Embryonic facial prominence (tissue), 1 donor: ENCODE data around the gene ACER3.
"Not testable (repeated sequence)": the region's sequence is repeated elsewhere in the genome, so short reads cannot be mapped to it uniquely, and the experiment has no call there.

Source experiments
- DNase-seq: peaks from one replicate; pipeline ENCODE4 v3.0.0-alpha.2; 2016; ENCODE audit errors: extremely low spot score

The ACER3 gene

DNA sequence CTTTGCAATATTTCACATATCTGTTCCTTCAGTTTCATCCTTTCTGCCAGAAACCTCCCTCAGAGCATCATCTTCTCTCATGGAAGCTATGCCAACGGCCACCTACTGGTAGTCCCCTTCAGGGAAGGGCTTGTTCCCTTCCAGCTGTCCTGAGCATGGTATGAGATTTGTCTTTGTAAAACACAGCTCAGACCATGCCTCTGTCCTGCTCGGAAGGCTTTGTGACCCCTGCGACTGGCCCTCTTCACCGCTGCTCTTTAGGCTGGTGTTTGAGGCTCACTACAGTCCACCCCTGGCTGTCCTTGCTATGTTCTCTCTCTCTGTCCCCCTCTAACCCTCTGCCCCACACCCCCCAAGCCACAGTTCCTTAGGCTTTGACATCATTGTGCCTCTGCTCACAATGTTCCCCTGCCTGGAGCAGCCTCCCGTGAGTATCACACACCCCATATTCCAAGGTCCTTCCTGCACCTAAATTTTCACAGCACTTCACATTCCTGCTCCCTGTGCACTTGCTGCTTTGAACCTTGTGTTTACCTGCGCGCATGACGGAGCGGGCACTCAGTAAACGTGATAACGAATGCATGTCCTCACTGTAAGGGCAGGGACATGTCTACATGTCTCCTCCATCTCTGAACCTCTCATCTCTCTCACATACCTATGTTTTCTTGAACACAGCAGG is 24.0 kb upstream of the ACER3 start:
- DNase-seq: no peak

GRCh38 chr11:76837696-76838677 is 22.7 kb upstream of the ACER3 start:
- DNase-seq: no peak

GRCh38 chr11:76838678-76839068 is 22.0 kb upstream of the ACER3 start:
- DNase-seq: no peak

GRCh38 chr11:76839311-76839710 is 21.4 kb upstream of the ACER3 start:
- no peak for DNase-seq

DNA sequence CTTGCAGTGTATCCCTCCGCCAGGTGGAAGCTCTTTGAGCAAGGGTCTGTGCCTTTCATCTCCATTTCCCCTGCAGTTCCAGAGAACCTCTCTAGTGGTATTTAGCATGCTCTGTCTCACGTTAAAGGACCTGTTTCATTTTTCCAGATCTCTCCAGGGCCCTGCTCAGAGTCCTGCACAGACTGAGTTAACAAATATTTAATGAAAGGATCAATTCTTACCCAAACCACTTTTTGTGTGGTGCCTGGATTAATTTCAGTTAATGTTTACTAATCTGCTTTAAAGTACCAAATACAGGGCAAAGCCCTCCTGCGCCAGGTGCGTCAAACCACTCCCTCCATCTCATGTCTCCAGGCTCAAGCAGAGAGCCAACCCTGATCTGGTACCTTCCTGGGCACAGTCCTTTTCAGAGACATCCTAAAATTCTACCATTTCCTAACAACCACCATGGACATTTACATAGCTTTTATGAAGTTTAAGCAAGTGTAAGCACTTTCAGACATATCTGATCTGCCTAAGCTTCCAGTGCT is 18.7 kb upstream of the ACER3 start:
- DNase-seq: no peak

GRCh38 chr11:76843907-76844306 is 16.8 kb upstream of the ACER3 start:
- DNase-seq: no peak

DNA sequence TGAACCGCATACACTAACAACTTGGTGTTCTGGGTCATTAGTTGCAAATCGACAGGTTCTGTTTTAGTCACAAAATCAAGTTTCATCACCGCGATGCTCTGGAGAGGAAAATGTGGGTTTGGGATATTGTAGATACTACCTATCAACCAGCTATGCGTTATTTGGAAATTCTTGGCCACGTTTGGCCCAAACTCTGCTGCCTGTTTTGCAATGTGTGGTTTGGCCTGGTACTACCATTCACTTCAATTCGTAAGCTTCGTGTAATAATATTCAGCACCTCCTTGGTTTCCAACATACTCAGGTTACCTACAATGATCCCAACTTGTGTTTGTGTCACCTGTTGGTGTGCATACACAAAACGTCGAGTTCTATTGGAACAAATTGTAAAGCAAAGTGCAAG is 16.2 kb upstream of the ACER3 start:
- no peak for DNase-seq

- DNase-seq: no peak
Observed at GRCh38 chr11:76845069-76845468, 15.6 kb upstream of the ACER3 start.

GRCh38 chr11:76846441-76846840 is 14.3 kb upstream of the ACER3 start:
- DNase-seq: no peak

DNA sequence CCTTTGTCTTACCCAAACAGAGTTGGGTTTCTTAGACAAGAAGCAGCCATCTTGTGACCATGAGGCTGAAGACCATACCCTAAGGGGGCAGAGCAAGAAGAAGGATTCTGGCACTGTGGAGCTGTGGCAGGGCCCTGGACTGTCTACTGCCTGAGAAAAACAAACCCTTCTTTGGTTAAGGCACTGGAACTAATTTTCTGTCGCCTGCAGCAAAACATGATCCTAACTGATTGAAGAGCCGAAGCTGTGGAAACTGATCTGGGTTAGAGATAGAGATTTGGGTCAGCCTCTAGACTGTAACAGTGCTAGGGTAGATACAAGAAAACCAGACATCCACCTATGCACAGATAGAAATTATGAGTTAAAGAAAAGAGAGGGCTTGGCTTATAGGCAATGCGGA is 11.3 kb upstream of the ACER3 start:
- no peak for DNase-seq

- DNase-seq: no peak
Observed at GRCh38 chr11:76850130-76850529, 10.6 kb upstream of the ACER3 start.

DNA sequence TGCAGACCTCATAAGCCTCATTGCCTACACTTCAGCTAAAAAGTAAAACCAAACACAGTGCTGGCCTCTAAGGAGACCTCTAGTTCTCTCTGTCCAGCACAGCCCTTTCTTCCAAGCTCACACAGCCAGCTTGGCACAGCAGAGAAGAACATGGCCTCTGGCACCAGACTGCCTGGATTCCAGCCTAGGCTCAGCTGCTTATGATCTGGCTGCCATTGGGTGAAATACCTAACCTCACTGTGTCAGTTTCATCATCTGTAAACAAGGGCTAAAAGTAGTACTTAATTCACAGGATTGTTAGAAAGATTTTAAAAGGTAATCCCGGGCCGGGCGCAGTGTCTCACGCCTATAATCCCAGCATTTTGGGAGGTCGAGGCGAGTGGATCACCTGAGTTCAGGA is 9.9 kb upstream of the ACER3 start:
- no peak for DNase-seq

- no peak for DNase-seq
Observed at GRCh38 chr11:76854709-76855108, 6.0 kb upstream of the ACER3 start.

DNA sequence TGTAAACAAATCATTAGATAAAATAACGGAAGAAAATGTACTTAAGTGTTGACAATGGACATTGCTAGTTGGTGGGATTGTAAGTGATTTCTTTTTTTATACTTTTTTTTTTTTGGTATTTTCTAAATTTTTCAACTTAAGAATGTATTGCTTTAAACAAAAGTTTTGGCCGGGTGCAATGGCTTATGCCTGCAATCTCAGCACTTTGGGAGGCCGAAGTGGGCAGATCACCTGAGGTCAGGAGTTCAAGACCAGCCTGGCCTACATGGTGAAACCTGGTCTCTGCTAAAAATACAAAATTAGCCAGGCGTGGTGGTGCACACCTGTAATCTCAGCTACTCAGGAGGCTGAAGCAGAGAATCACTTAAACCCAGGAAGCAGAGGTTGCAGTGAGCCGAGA is 5.0 kb upstream of the ACER3 start:
- DNase-seq: not testable (repeated sequence)

GRCh38 chr11:76856106-76856505 is 4.6 kb upstream of the ACER3 start:
- DNase-seq: no peak

- DNase-seq: no peak
Observed at GRCh38 chr11:76856571-76856970, 4.1 kb upstream of the ACER3 start.

DNA sequence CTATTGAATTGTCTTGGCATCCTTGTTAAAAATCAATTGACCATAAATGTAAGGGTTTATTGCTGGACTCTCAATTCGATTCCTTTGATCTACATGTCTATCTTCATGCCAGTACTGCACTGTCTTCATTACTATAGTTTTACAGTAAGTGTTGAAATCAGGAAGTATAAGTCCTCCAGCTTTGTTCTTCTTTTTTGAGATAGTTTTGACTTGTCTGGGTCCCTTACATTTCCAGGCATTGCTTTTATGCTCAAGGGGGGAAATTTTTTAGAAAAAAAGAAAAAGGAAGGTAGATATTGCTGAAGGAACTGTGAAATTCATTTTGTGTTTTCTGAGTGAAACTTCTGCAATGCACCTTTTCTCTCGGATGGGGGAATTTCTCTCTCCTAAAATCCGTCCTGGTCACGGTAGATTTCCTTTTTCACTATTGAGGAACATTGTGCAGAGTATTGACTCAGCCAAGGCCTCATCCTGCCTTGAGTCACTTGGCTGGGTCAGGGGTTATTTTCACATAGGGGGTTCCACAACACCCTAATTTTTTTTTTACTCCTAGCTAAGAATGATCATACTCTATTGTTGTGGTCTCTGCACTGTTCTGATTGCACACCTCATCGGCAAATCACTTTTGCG is 2.8 kb upstream of the ACER3 start:
- no peak for DNase-seq

DNA sequence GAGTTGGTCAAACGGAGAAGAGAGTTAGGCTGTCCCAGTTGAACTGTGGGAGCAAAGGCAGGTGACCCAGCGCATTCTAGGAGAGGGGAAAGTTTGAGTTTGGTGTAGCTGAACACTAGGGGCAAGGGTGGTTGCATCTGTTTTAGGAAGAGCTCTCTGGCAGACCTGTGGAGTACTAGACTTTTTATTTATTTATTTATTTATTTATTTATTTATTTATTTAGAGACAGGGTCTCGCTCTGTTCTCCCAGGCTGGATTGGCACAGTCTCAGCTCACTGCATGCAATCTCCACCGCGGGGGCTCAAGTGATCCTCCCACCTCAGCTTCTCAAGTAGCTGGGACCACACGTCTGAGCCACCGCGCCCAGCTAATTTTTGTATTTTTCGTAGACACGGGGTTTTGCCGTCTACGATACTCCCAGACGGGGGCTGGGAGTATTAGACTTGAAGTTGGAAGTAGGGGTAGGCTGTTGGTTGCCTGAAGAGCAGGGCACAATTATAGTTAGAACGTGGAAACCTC is 950 bp upstream of the ACER3 start:
- DNase-seq: no peak

- no peak for DNase-seq
Observed at GRCh38 chr11:76861490-76861953, 804 bp downstream of the ACER3 start.

GRCh38 chr11:76862794-76863193 is 2.1 kb downstream of the ACER3 start:
- DNase-seq: not testable (repeated sequence)

DNA sequence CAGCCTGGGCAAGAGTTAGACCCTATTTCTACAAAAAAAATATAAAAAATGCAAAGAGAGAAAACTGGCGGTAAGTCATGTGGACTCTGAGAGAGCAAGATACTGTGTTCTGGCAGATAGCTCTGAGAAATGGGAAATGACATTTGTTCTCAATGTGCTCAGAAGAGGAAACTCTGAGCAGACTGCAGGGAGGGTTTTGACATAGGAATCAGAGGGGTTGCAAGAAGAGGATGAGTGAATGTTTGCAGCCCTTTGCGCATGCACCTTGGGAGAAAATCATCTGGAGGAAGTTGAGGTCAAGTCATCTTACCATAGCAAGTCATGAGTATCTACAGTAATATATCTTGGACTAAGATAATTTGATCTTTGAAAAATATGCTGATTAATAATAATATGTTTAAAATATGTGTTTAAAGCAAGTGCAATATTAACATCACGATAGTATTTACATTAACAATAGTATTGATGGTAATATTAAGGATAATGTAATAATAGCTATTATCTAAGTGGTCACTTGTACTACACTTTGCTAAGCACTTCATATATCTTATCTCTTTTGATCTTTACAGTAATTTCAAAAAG is 2.6 kb downstream of the ACER3 start:
- DNase-seq: no peak
